Measurements from ENCODE around the gene RHOC.
A peak's percentile ranks its signal among the peaks of the same experiment; 100 is the strongest.
"Not testable (repeated sequence)": the region's sequence is repeated elsewhere in the genome, so short reads cannot be mapped to it uniquely, and the experiment has no call there.

Gene RHOC

GRCh38 chr1:112706505-112707220 is at the start of gene RHOC:
TSS of gene RHOC (minus strand) at chr1:112707127. CDS start at chr1:112703799, 3,328 bp downstream.
- no peak for DNase-seq (ENCODE audit: low read depth in 2 of 2)

GRCh38 chr1:112754116-112754628 is 47.2 kb upstream of the RHOC start:
- DNase-seq (ENCODE audit: low read depth in 2 of 2) = no peak

- DNase-seq (ENCODE audit: low read depth in 2 of 2) = no peak
These were observed 41.5 kb upstream of the RHOC start for GRCh38 chr1:112748396-112748795.

- no peak for DNase-seq (ENCODE audit: low read depth in 2 of 2)
These were observed 37.2 kb upstream of the RHOC start for GRCh38 chr1:112744009-112744578.

GRCh38 chr1:112743174-112744008 is 36.5 kb upstream of the RHOC start:
- no peak for DNase-seq (ENCODE audit: low read depth in 2 of 2)

GRCh38 chr1:112737573-112737972 is 30.6 kb upstream of the RHOC start:
- no peak for DNase-seq (ENCODE audit: low read depth in 2 of 2)

GRCh38 chr1:112735752-112736151 is 28.8 kb upstream of the RHOC start:
- peak; percentile 34 to 39 for DNase-seq (ENCODE audit: low read depth in 2 of 2)

GRCh38 chr1:112731451-112731850 is 24.5 kb upstream of the RHOC start:
- DNase-seq (ENCODE audit: low read depth in 2 of 2) = no peak

- DNase-seq (ENCODE audit: low read depth in 2 of 2) = no peak
These were observed 23.0 kb upstream of the RHOC start for GRCh38 chr1:112729909-112730308.

- DNase-seq (ENCODE audit: low read depth in 2 of 2) = not testable (repeated sequence)
These were observed 22.1 kb upstream of the RHOC start for GRCh38 chr1:112729011-112729410.

- DNase-seq (ENCODE audit: low read depth in 2 of 2) = not testable (repeated sequence)
These were observed 21.5 kb upstream of the RHOC start for GRCh38 chr1:112728306-112728971.

- no peak for DNase-seq (ENCODE audit: low read depth in 2 of 2)
These were observed 20.8 kb upstream of the RHOC start for GRCh38 chr1:112727716-112728115.

- not testable (repeated sequence) for DNase-seq (ENCODE audit: low read depth in 2 of 2)
These were observed 17.3 kb upstream of the RHOC start for GRCh38 chr1:112724240-112724639.

- no peak for DNase-seq (ENCODE audit: low read depth in 2 of 2)
These were observed 16.5 kb upstream of the RHOC start for GRCh38 chr1:112723511-112723839.

GRCh38 chr1:112722601-112723510 is 15.9 kb upstream of the RHOC start:
- no peak for DNase-seq (ENCODE audit: low read depth in 2 of 2)

GRCh38 chr1:112721966-112722524 is 15.1 kb upstream of the RHOC start:
- no peak for DNase-seq (ENCODE audit: low read depth in 2 of 2)

GRCh38 chr1:112721294-112721693 is 14.4 kb upstream of the RHOC start:
- DNase-seq (ENCODE audit: low read depth in 2 of 2) = not testable (repeated sequence)

- DNase-seq (ENCODE audit: low read depth in 2 of 2) = no peak
These were observed 13.9 kb upstream of the RHOC start for GRCh38 chr1:112720800-112721199.

- no peak for DNase-seq (ENCODE audit: low read depth in 2 of 2)
These were observed 12.8 kb upstream of the RHOC start for GRCh38 chr1:112719706-112720105.

GRCh38 chr1:112718691-112719418 is 11.9 kb upstream of the RHOC start:
- no peak for DNase-seq (ENCODE audit: low read depth in 2 of 2)

All from fibroblast of skin of left quadriceps (primary cell).